Adipocyte (in vitro differentiated cells): ENCODE measurements around the gene COLEC11.

Experiments
- DNase-seq: peaks from one replicate; pipeline ENCODE4 v3.0.0-alpha.2; 2015; ENCODE audit warnings: low read depth
- H3K27me3 ChIP-seq: replicated peaks from 2 replicates; pipeline ENCODE4 v1.7.0; 2013; ENCODE audit warnings: mild to moderate bottlenecking, low read length, moderate library complexity; ENCODE audit not compliant: control insufficient read depth, insufficient read depth
- H3K36me3 ChIP-seq: 2 replicates; pipeline ENCODE4 v1.7.0; 2013; ENCODE audit warnings: low read length, mild to moderate bottlenecking, moderate library complexity; ENCODE audit not compliant: control insufficient read depth, insufficient read depth, severe bottlenecking
- H3K4me1 ChIP-seq: 2 replicates; pipeline ENCODE4 v1.7.0; 2013; ENCODE audit warnings: mild to moderate bottlenecking, low read length, moderate library complexity; ENCODE audit not compliant: control insufficient read depth, insufficient read depth
- H3K4me3 ChIP-seq: 2 replicates; pipeline ENCODE4 v1.7.0; 2013; ENCODE audit warnings: mild to moderate bottlenecking, low read length, moderate library complexity
- H3K9ac ChIP-seq: 2 replicates; pipeline ENCODE4 v1.7.0; 2013; ENCODE audit warnings: mild to moderate bottlenecking, low read length, moderate library complexity
- H3K9me3 ChIP-seq: 2 replicates; pipeline ENCODE4 v1.7.0; 2013; ENCODE audit warnings: mild to moderate bottlenecking, low read length, moderate library complexity; ENCODE audit not compliant: control insufficient read depth

COLEC11 gene

DNA sequence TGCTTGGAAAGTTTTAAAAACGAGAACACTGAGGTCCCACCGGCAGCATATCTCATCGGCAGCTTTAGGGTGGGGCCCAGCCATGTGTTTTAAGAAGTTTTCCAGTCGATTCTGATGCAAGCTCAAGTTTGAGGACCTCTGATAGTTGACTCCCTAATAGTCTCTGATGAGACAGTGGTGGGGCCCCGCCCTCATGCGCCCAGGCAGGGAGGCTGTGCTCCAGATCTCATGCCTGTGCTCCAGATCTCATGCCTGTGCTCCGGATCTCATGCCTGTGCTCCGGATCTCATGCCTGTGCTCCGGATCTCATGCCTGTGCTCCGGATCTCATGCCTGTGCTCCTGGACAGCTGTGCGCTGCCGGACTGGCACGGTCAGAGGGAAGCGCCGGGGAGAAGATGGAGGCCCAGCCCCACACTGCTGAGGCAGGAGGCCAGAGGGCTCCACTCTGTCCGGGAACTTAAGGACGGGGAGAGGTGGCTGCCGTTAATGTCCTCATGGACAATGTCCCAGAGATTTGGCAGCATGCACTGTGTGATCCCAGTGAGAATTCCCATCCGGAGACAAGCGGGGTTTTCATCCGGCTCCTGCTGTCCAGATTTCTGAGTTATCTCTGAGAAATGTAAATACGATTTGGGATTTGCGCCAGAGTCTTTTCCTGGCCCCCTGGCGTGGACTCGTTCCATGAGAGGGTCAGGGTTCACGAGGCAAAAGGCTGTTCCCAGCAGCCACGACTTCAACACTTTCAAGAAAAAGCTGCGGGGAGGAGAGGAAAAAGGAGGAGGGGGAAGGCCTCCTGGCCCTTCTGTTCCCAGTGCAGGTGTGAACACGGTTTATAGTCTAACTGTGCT lies 9.4 kb upstream of the COLEC11 start:
- Histone ChIP-seq H3K36me3 (peaks cover 39% of the 10 kb centered on the region), H3K9ac (peak overlapping the region; percentile 86), H3K4me1 (peaks cover 32% of the 10 kb centered on the region), H3K9me3 (no peaks in the 10 kb centered on the region), H3K27me3 (no peaks in the 10 kb centered on the region), H3K4me3 (peak overlapping the region; percentile 71)
- DNase-seq, result no peak

GRCh38 chr2:3586220-3586619 lies 8.7 kb upstream of the COLEC11 start:
- Histone ChIP-seq H3K36me3 (peaks cover 32% of the 10 kb centered on the region), H3K9ac (peak overlapping the region; percentile 86), H3K4me1 (peaks cover 32% of the 10 kb centered on the region), H3K4me3 (peak overlapping the region; percentile 71), H3K9me3 (no peaks in the 10 kb centered on the region), H3K27me3 (no peaks in the 10 kb centered on the region)
- no peak for DNase-seq

DNA sequence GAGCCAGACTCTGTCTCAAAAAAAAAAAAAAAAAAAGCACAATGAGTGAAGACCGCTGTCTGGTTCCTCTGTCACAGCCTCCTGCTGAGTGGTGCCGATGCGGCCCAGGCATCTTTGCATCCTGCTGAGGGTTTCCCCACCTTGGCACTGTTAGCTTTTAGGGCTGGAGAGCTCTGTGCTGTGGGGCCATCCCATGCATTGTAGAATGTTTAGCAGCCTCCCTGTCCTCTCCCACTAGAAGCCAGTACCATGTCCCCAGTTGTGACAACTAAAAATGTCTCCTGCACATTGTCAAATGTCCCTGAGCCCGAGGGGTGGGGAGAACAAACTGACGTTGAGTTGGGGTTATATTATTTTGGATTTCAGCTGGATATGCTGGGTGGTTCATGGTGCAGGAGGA lies 7.9 kb upstream of the COLEC11 start:
- H3K9me3 ChIP-seq, result no peaks in the 10 kb centered on the region
- H3K9ac ChIP-seq, result no peak overlapping the region
- H3K4me1 ChIP-seq, result peaks cover 32% of the 10 kb centered on the region
- H3K27me3 ChIP-seq, result no peaks in the 10 kb centered on the region
- H3K4me3 ChIP-seq, result no peak overlapping the region
- no peak for DNase-seq
- H3K36me3 ChIP-seq, result peaks cover 24% of the 10 kb centered on the region

DNA sequence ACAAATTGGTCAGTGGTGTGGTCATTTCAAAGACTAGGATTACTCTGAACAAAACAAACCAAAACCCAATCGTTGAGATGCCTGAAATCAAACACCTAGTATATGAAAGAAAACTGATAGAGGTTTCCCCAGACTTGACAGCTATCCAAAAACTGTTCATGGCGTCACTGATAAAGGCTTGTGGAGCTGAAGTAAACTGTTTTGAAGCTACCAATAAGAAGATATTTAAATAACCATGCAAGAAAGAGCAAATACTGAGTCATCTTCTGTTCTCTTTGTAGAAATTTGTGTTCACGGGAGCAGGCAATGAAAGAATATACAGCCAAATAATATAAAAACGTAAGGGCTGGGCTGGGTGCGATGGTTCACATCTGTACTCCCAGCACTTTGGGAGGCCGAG lies 7.5 kb upstream of the COLEC11 start:
- peaks cover 20% of the 10 kb centered on the region for H3K36me3 ChIP-seq

DNA sequence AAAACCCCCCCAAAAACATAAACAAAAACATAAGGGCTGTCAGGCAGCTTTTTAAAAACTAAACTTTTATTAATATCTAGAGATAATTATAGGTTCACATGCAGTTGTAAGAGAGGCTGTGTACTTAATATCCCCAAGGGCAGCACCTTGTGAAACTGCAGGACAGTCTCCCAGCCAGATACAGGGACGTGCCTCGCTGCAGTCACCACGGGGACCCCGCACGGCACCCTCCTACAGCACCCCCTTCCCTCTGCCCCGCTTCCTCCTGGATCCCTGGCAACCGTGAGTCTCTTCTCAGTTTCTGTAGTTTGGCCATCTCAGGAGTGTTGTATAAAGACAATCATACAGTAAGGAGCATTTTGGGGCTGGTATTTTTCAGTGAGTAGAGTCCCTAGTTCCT lies 6.8 kb upstream of the COLEC11 start:
- Histone ChIP-seq H3K36me3 (peaks cover 13% of the 10 kb centered on the region), H3K9me3 (no peaks in the 10 kb centered on the region), H3K9ac (no peak overlapping the region), H3K4me1 (peaks cover 32% of the 10 kb centered on the region), H3K27me3 (no peaks in the 10 kb centered on the region), H3K4me3 (no peak overlapping the region)
- DNase-seq, result no peak

More for the DNA sequence above, 7.5 kb upstream of the COLEC11 start:
- no peak overlapping the region for H3K4me3 ChIP-seq
- peaks cover 32% of the 10 kb centered on the region for H3K4me1 ChIP-seq
- H3K9ac ChIP-seq, result no peak overlapping the region
- no peaks in the 10 kb centered on the region for H3K27me3 ChIP-seq
- no peaks in the 10 kb centered on the region for H3K9me3 ChIP-seq
- no peak for DNase-seq

DNA sequence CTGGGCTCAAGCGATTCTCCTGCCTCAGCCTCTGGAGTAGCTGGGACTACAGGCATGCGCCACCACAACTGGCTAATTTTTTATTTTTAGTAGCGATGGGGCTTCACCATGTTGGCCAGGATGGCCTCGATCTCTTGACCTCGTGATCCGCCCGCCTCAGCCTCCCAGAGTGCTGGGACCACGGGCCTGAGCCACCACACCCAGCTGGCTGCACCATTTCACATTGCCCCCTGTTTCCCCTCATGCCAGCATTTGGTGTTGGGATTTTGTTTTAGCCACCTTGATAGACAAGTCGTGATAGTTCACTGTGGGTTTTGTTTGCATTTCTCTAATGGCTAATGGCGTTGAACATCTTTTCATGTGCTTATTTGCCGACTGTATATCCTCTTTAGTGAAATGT lies 5.8 kb upstream of the COLEC11 start:
- no peak for DNase-seq
- Histone ChIP-seq H3K36me3 (peaks cover 3% of the 10 kb centered on the region), H3K4me3 (no peak overlapping the region), H3K4me1 (peaks cover 28% of the 10 kb centered on the region), H3K9me3 (no peaks in the 10 kb centered on the region), H3K27me3 (no peaks in the 10 kb centered on the region), H3K9ac (no peak overlapping the region)

GRCh38 chr2:3595404-3595803 lies 492 bp downstream of the COLEC11 start:
- H3K27me3 ChIP-seq, result no peaks in the 10 kb centered on the region
- DNase-seq, result no peak
- H3K9me3 ChIP-seq, result no peaks in the 10 kb centered on the region
- H3K36me3 ChIP-seq, result no peaks in the 10 kb centered on the region
- H3K4me1 ChIP-seq, result peaks cover 8% of the 10 kb centered on the region
- H3K4me3 ChIP-seq, result peak overlapping the region; percentile 56
- peak overlapping the region; percentile 72 for H3K9ac ChIP-seq

DNA sequence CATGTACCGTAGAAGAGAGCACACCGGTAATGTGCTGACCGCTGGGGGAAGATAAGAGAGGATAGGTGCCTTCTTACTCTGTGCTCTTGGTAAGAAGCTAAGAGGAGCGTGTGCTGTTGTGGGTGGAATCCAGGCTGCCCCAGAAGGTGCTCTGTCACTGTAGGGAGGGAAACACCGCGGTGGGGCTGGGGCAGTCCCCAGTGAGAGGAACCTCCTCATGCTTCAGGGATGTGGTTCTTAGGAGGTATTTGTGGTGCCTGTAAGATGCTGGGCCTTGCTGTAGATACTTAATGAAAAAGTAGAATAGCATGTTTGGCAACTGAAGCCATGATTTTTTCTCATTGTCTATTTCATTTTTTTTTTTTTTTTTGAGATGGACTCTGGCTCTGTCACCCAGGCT lies 1.1 kb downstream of the COLEC11 start:
- no peaks in the 10 kb centered on the region for H3K36me3 ChIP-seq
- no peaks in the 10 kb centered on the region for H3K9me3 ChIP-seq
- H3K9ac ChIP-seq, result no peak overlapping the region
- H3K4me3 ChIP-seq, result no peak overlapping the region
- no peak for DNase-seq
- no peaks in the 10 kb centered on the region for H3K27me3 ChIP-seq
- H3K4me1 ChIP-seq, result peaks cover 8% of the 10 kb centered on the region

DNA sequence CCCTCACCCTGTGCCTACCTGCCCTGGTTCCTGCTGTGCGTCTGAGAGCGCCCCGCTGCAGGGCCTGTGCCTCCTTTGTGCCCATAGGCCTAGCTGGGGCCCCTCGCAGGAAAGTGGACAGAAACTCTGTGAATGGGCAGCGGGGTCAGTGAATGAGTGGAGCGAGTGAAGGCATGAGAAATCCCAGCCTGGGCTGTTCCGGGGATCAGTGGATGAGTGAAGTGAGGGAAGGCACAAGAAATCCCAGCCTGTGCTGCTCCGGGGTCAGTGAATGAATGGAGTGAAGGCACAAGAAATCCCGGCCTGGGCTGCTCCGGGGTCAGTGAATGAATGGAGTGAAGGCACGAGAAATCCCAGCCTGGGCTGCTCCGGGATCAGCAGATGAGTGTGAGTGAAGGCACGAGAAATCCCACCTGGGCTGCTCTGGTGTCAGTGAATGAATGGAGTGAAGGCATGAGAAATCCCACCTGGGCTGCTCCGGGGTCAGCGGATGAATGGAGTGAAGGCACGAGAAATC lies 2.0 kb downstream of the COLEC11 start:
- Histone ChIP-seq H3K4me1 (peaks cover 8% of the 10 kb centered on the region), H3K9me3 (no peaks in the 10 kb centered on the region), H3K9ac (no peak overlapping the region), H3K4me3 (no peak overlapping the region), H3K36me3 (no peaks in the 10 kb centered on the region), H3K27me3 (no peaks in the 10 kb centered on the region)
- DNase-seq, result no peak

- H3K4me3 ChIP-seq, result no peak overlapping the region
- DNase-seq, result no peak
- no peaks in the 10 kb centered on the region for H3K9me3 ChIP-seq
- peaks cover 8% of the 10 kb centered on the region for H3K4me1 ChIP-seq
- no peak overlapping the region for H3K9ac ChIP-seq
- no peaks in the 10 kb centered on the region for H3K27me3 ChIP-seq
- H3K36me3 ChIP-seq, result no peaks in the 10 kb centered on the region
Observed at GRCh38 chr2:3597567-3597966, 2.7 kb downstream of the COLEC11 start.

DNA sequence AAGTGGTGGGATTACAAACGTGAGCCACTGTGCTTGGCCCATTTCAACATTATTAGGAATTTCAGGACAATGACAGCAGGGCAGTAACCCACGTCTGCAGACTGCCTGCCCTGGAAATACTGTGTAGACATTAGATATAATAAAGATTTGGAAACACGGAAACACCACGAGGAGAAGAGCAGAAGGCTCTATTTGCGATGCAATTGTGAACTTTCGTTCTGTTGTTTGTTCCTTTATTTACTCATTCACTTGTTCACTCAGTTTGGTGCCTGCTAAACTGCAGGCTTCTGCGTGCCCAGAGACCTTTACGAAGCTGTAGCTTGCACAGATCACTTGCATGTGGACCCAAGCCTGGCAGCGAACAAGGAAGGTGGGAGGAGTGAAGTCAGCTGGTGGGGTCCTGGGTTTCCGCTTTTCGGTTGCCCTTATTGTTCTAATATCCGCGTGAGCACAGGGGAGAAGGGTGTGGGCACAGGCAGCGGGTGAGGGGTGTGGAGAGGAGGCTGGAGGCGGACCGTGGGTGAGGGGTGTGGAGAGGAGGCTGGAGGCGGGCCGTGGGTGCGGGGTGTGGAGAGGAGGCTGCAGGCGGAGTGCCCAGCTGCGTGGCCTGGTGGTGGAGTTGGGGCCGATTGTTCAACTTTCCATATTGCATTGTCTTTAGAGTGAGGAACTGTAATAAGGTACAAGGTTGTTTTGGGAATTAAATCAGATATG lies 3.4 kb downstream of the COLEC11 start:
- no peak for DNase-seq
- H3K9ac ChIP-seq, result no peak overlapping the region
- no peaks in the 10 kb centered on the region for H3K9me3 ChIP-seq
- peaks cover 8% of the 10 kb centered on the region for H3K4me1 ChIP-seq
- no peaks in the 10 kb centered on the region for H3K36me3 ChIP-seq
- H3K27me3 ChIP-seq, result no peaks in the 10 kb centered on the region
- no peak overlapping the region for H3K4me3 ChIP-seq
